ENCODE data around the gene SLC52A1. TPM values are rescaled to one million over a fixed set of nuclear protein-coding genes. Genes with fewer than 3 reads are reported as not detected.

SLC52A1 gene
- total RNA-seq, 4 donors from 2014 or later, result 1.3 to 6.0 (median 3.4) TPM; not detected in 1

- intact Hi-C loops (cut with DNase I; ENCODE audit: low total_unique reads) (no loop called here), in situ Hi-C loops (cut with MboI; ENCODE audit: low pct_ligation_motif_present in 1 of 4, low pct_unique_long_range_greater_than_20kb in 1 of 4, low sequenced_read_pairs in 3 of 4) (no loop called here)
- H3K9me3 ChIP-seq, result no peaks in the 10 kb centered on the region
- H3K27ac ChIP-seq, result peak overlapping the region; percentile 36 to 59 (median 55)
- no peaks in the 10 kb centered on the region for H3K36me3 ChIP-seq
- peaks cover 11 to 66% (median 21%) of the 10 kb centered on the region in 4 donors for H3K4me1 ChIP-seq
- H3K27me3 ChIP-seq, result no peaks in the 10 kb centered on the region
- no peak overlapping the region for H3K4me3 ChIP-seq
- no peak for DNase-seq
- no peak for TF ChIP-seq EP300 (IDR thresholded peaks at IDR 0.05; ENCODE audit: low read depth)
- no peak for TF ChIP-seq POLR2A (IDR thresholded peaks at IDR 0.05)
- TF ChIP-seq POLR2AphosphoS5 (IDR thresholded peaks at IDR 0.05), result no peak
- no peak for TF ChIP-seq CTCF (IDR thresholded peaks at IDR 0.05)
- 77% methylated on average over 5 of the region's 5 CpGs; no CpG with 5 or more reads in 1 of the 2 donors for WGBS, 2 donors (ENCODE audit: low coverage in 1 of 2)
These were observed 9.4 kb upstream of the SLC52A1 start for GRCh38 chr17:5044630-5045029.

- no peak for DNase-seq
- H3K9me3 ChIP-seq, result no peaks in the 10 kb centered on the region
- WGBS, 2 donors (ENCODE audit: low coverage in 1 of 2), result 97% methylated on average over 1 of the region's 1 CpG; no CpG with 5 or more reads in 1 of the 2 donors
- H3K36me3 ChIP-seq, result no peaks in the 10 kb centered on the region
- TF ChIP-seq EP300 (IDR thresholded peaks at IDR 0.05; ENCODE audit: low read depth) (no peak), POLR2AphosphoS5 (IDR thresholded peaks at IDR 0.05) (no peak), POLR2A (IDR thresholded peaks at IDR 0.05) (no peak), CTCF (IDR thresholded peaks at IDR 0.05) (no peak)
- H3K27ac ChIP-seq, result no peak overlapping the region
- H3K27me3 ChIP-seq, result no peaks in the 10 kb centered on the region
- in situ Hi-C loops (cut with MboI; ENCODE audit: low pct_ligation_motif_present in 1 of 4, low pct_unique_long_range_greater_than_20kb in 1 of 4, low sequenced_read_pairs in 3 of 4), result no loop called here
- intact Hi-C loops (cut with DNase I; ENCODE audit: low total_unique reads), result no loop called here
- no peak overlapping the region for H3K4me3 ChIP-seq
- peaks cover 6 to 56% (median 18%) of the 10 kb centered on the region in 4 donors for H3K4me1 ChIP-seq
These were observed 8.3 kb upstream of the SLC52A1 start for GRCh38 chr17:5043524-5043923.

DNA sequence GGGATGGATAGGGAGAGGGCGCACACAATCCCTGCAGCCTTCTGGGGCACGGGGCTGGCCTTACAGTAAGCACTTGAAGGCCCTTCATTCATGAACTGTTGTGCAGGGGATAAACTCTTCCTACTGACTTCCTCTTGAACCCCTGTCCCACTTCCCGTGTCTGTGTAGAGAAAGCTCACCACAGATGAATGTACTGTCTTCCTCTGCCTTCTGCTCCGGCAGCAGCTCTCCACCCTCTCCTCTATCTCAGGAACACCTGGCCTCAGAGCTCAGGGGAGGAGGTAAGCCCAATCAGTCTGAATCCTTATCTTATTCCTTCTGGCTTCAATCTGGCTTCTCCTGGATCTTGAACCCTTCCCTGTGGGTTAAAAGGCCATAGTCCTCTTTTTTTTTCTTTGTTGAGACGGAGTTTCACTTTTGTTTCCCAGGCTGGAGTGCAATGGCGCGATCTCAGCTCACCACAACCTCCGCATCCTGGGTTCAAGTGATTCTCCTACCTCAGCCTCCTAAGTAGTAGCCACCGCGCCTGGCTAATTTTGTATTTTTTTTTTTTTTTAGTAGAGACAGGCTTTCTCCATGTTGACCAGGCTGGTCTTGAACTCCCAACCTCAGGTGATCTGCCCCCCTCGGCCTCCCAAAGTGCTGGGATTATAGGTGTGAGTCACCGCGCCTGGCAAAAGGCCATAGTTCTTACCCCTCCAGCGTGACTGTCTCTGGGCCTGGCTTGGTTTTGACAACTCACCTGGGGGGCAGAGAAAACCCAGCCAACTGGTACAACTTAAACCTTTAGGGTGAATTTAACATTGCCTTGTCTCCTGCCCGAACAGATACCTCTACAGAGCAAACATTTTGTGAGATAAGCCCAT lies 7.2 kb upstream of the SLC52A1 start:
- peak overlapping the region in 1 of 4 donors; percentile 29 for H3K4me3 ChIP-seq
- no peaks in the 10 kb centered on the region for H3K9me3 ChIP-seq
- intact Hi-C loops (cut with DNase I; ENCODE audit: low total_unique reads) (no loop called here), in situ Hi-C loops (cut with MboI; ENCODE audit: low pct_ligation_motif_present in 1 of 4, low pct_unique_long_range_greater_than_20kb in 1 of 4, low sequenced_read_pairs in 3 of 4) (no loop called here)
- H3K4me1 ChIP-seq, result peaks cover 6 to 46% (median 14%) of the 10 kb centered on the region in 4 donors
- TF ChIP-seq POLR2A (IDR thresholded peaks at IDR 0.05) (no peak), POLR2AphosphoS5 (IDR thresholded peaks at IDR 0.05) (peak in 1 of 3 donors; percentile 20), CTCF (IDR thresholded peaks at IDR 0.05) (no peak), EP300 (IDR thresholded peaks at IDR 0.05; ENCODE audit: low read depth) (no peak)
- H3K27me3 ChIP-seq, result no peaks in the 10 kb centered on the region
- no peak for DNase-seq
- peak overlapping the region; percentile 22 to 65 (median 44) for H3K27ac ChIP-seq
- H3K36me3 ChIP-seq, result no peaks in the 10 kb centered on the region
- 58 to 67% methylated on average over 7 to 15 of the region's 15 CpGs for WGBS, 2 donors (ENCODE audit: low coverage in 1 of 2)

DNA sequence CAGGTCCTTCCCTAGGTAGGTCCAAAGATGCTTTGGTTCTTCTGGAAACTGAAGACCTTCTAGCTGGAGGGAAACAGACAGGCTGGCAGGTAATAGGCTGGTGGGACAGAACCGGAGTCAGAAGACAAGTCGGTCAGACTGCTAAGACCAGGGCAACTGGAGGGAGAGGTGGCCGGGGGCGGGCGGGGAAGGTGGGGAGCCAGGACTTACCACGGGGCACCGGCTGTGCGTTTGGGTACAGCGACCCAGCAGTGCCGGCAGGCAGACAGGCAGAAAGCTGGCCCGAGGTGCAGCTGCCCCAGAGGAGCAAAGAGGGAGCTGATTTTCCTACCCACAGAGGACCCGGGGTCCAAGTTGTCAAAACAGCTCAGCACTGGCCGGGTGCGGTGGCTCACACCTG lies 575 bp downstream of the SLC52A1 start:
- no peak overlapping the region for H3K27ac ChIP-seq
- WGBS, 2 donors (ENCODE audit: low coverage in 1 of 2), result 85% methylated on average over 14 of the region's 14 CpGs; no CpG with 5 or more reads in 1 of the 2 donors
- H3K4me3 ChIP-seq, result no peak overlapping the region

More for the DNA sequence above, 575 bp downstream of the SLC52A1 start:
- peaks cover 0 to 22% (median 4%) of the 10 kb centered on the region in 4 donors for H3K4me1 ChIP-seq
- DNase-seq, result no peak
- in situ Hi-C loops (cut with MboI; ENCODE audit: low pct_ligation_motif_present in 1 of 4, low pct_unique_long_range_greater_than_20kb in 1 of 4, low sequenced_read_pairs in 3 of 4) (loop anchor here in 1 of 4 donors (5.0 kb wide), 1 partner anchor 33 kb away; no protein-coding TSS in a partner anchor), intact Hi-C loops (cut with DNase I; ENCODE audit: low total_unique reads) (loop anchor here (5.0 kb wide), 1 partner anchor 33 kb away; no protein-coding TSS in a partner anchor)
- H3K27me3 ChIP-seq, result peaks cover 10% of the 10 kb centered on the region
- H3K9me3 ChIP-seq, result no peaks in the 10 kb centered on the region
- TF ChIP-seq POLR2AphosphoS5 (IDR thresholded peaks at IDR 0.05) (no peak), CTCF (IDR thresholded peaks at IDR 0.05) (no peak), EP300 (IDR thresholded peaks at IDR 0.05; ENCODE audit: low read depth) (no peak), POLR2A (IDR thresholded peaks at IDR 0.05) (no peak)
- no peaks in the 10 kb centered on the region for H3K36me3 ChIP-seq

All from transverse colon (tissue), 4 donors.